Measurements from ENCODE around the gene RECQL5. TPM values are rescaled to one million over a fixed set of nuclear protein-coding genes. Genes with fewer than 3 reads are reported as not detected.

The RECQL5 gene
- total RNA-seq, 1 experiment from 2014 or later = 40.0 TPM

- WGBS (ENCODE audit: extremely low coverage, insufficient read length, low lambda C conversion rate) = no CpG with 5 or more reads among the region's 5 CpGs
- Histone ChIP-seq H2BK20ac (ENCODE audit: low read depth, low read length, poor library complexity, severe bottlenecking) (no peak overlapping the region), H2BK15ac (ENCODE audit: low read depth, low read length) (no peak overlapping the region), H3K23ac (ENCODE audit: insufficient read length, low read depth, low read length) (no peak overlapping the region), H3K18ac (ENCODE audit: insufficient read length, low read depth, low read length) (no peak overlapping the region), H3K27ac (ENCODE audit: insufficient read length, low read depth, low read length) (no peak overlapping the region), H3K4me1 (ENCODE audit: insufficient read depth, low read length) (no peaks in the 10 kb centered on the region), H2AFZ (ENCODE audit: low read length) (no peak overlapping the region), H3T11ph (ENCODE audit: low read length) (no peak overlapping the region), H3K27me3 (ENCODE audit: insufficient read depth, low read length) (no peaks in the 10 kb centered on the region), H3K56ac (ENCODE audit: insufficient read length, low read depth, low read length) (no peak overlapping the region), H3K79me1 (ENCODE audit: insufficient read depth, low read depth, low read length, poor library complexity, severe bottlenecking) (no peaks in the 10 kb centered on the region), H4K5ac (ENCODE audit: insufficient read length, low read depth, low read length) (no peak overlapping the region), H2AK5ac (ENCODE audit: insufficient read length, low read length) (no peak overlapping the region), H2BK12ac (ENCODE audit: insufficient read length, low read depth, low read length) (no peak overlapping the region), H4K91ac (ENCODE audit: insufficient read length, low read depth, low read length) (no peak overlapping the region), H3K4ac (ENCODE audit: low read depth, low read length) (no peak overlapping the region), H4K20me1 (ENCODE audit: control insufficient read depth, insufficient read depth, insufficient read length) (no peaks in the 10 kb centered on the region), H3K9ac (ENCODE audit: extremely low read depth, insufficient read length, low read length) (no peak overlapping the region), H2BK5ac (ENCODE audit: insufficient read length, low read length) (no peak overlapping the region), H4K8ac (replicated peaks; ENCODE audit: insufficient read length, low read depth, low read length) (no peak overlapping the region), H3K23me2 (ENCODE audit: insufficient read length, low read depth, low read length, poor library complexity, severe bottlenecking) (no peaks in the 10 kb centered on the region), H3K4me2 (ENCODE audit: insufficient read depth, insufficient read length, low read length) (no peak overlapping the region), H3K79me2 (ENCODE audit: insufficient read depth, low read length) (no peaks in the 10 kb centered on the region), H2BK120ac (ENCODE audit: low read depth, low read length, poor library complexity, severe bottlenecking) (no peak overlapping the region), H3K9me3 (ENCODE audit: control insufficient read depth, low read depth, low read length) (no peaks in the 10 kb centered on the region), H3K14ac (ENCODE audit: insufficient read depth, low read length) (no peak overlapping the region)
- peak overlapping the region; percentile 60 to 88 (median 63); a peak in 5 of 7 replicates for H3K27ac Mint-ChIP-seq
- H3K27me3 Mint-ChIP-seq (ENCODE audit: low read depth) = no peaks in the 10 kb centered on the region
- peaks cover 37 to 50% of the 10 kb centered on the region in 2 experiments for H3K4me1 Mint-ChIP-seq
- no peak for TF ChIP-seq CTCF (conservative IDR thresholded peaks at IDR 0.05)
- no peaks in the 10 kb centered on the region for H3K9me3 Mint-ChIP-seq
- DNase-seq = no peak
- H3K4me3 Mint-ChIP-seq = no peak overlapping the region
- peaks cover 9 to 28% (median 19%) of the 10 kb centered on the region in 3 experiments; a peak in 6 of 7 replicates for H3K36me3 Mint-ChIP-seq (ENCODE audit: insufficient read depth in 1 of 3, low read depth in 3 of 3)
These were observed 24.4 kb upstream of the RECQL5 start for GRCh38 chr17:75691371-75691791.

Measured in H9 (cell line).